ENCODE measurements around the gene HHLA2. TPM values are rescaled to one million over a fixed set of nuclear protein-coding genes. Genes with fewer than 3 reads are reported as not detected.
"Not testable (repeated sequence)": the region's sequence is repeated elsewhere in the genome, so short reads cannot be mapped to it uniquely, and the experiment has no call there.

The HHLA2 gene
- total RNA-seq, 1 experiment from 2014 or later = 0.07 TPM

DNA sequence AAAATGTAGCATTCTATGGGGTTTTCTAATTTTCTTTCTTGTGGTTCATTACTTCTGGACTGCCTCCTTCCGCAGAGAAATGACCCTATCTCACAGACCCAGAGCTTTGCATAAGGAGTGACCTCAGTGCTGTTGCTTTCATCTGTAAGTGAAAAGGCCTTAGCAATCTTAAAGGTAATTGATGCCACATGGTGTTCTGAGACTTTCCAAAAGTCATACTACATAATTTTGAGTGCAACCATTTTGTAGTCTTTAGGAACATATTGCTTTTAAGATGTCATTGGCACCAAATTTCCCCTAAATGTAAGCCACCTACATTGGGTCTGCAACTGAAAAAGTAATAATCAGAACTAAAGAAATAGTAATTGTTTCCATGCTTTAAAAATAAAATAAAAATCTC is 9.2 kb upstream of the HHLA2 start:
- ChIA-PET POLR2A (no interaction called here), CTCF (no interaction called here)
- no peaks in the 10 kb centered on the region for H3K27me3 Mint-ChIP-seq (ENCODE audit: low read depth)
- peaks cover 26% of the 10 kb centered on the region for H3K9me3 Mint-ChIP-seq
- H3K27ac Mint-ChIP-seq = no peak overlapping the region
- no peak for DNase-seq (ENCODE audit: low spot score)
- TF ChIP-seq ZNF138 (CRISPR knock-in tag; conservative IDR thresholded peaks at IDR 0.05) (no peak), ATF3 (CRISPR knock-in tag; conservative IDR thresholded peaks at IDR 0.05) (no peak), EMX1 (CRISPR knock-in tag; IDR thresholded peaks at IDR 0.05) (no peak), ETV6 (CRISPR knock-in tag; IDR thresholded peaks at IDR 0.05) (no peak), USF2 (CRISPR knock-in tag; IDR thresholded peaks at IDR 0.05) (no peak), TP53 (CRISPR knock-in tag; IDR thresholded peaks at IDR 0.05) (no peak), ZBTB21 (CRISPR knock-in tag; IDR thresholded peaks at IDR 0.05; ENCODE audit: borderline replicate concordance) (no peak), SP1 (CRISPR knock-in tag; conservative IDR thresholded peaks at IDR 0.05) (no peak), TEAD4 (CRISPR knock-in tag; IDR thresholded peaks at IDR 0.05) (no peak), ZNF396 (CRISPR knock-in tag; IDR thresholded peaks at IDR 0.05; ENCODE audit: borderline replicate concordance) (no peak), IRF2 (CRISPR knock-in tag; IDR thresholded peaks at IDR 0.05; ENCODE audit: borderline replicate concordance, low read depth) (no peak), SMAD4 (CRISPR knock-in tag; IDR thresholded peaks at IDR 0.05) (no peak), GTF2I (CRISPR knock-in tag; conservative IDR thresholded peaks at IDR 0.05) (no peak), NR3C1 (CRISPR knock-in tag; conservative IDR thresholded peaks at IDR 0.05; ENCODE audit: low read depth) (no peak)
- no peaks in the 10 kb centered on the region for H3K4me1 Mint-ChIP-seq
- no peaks in the 10 kb centered on the region for H3K36me3 Mint-ChIP-seq
- no peak for ATAC-seq
- H3K4me3 Mint-ChIP-seq = no peak overlapping the region

- H3K4me1 Mint-ChIP-seq; ATAC-seq; H3K4me3 Mint-ChIP-seq; DNase-seq (ENCODE audit: low spot score); H3K27ac Mint-ChIP-seq; H3K36me3 Mint-ChIP-seq; POLR2A ChIA-PET; H3K27me3 Mint-ChIP-seq (ENCODE audit: low read depth); CTCF ChIA-PET: not testable (repeated sequence)
- peaks cover 27% of the 10 kb centered on the region for H3K9me3 Mint-ChIP-seq
Measured at GRCh38 chr3:108288193-108288592, 8.2 kb upstream of the HHLA2 start.

- no peak for ATAC-seq
- no peak for DNase-seq (ENCODE audit: low spot score)
- no peak for TF ChIP-seq SP1 (CRISPR knock-in tag; conservative IDR thresholded peaks at IDR 0.05)
- TF ChIP-seq ZNF423 (CRISPR knock-in tag; IDR thresholded peaks at IDR 0.05) = no peak
- no peak for TF ChIP-seq ZNF232 (CRISPR knock-in tag; IDR thresholded peaks at IDR 0.05)
- TF ChIP-seq MXD4 (CRISPR knock-in tag; IDR thresholded peaks at IDR 0.05; ENCODE audit: borderline replicate concordance) = no peak
- no peak for TF ChIP-seq ZNF281 (CRISPR knock-in tag; IDR thresholded peaks at IDR 0.05)
- no peak for TF ChIP-seq ARID4B (CRISPR knock-in tag; IDR thresholded peaks at IDR 0.05; ENCODE audit: borderline replicate concordance)
- no peak for TF ChIP-seq ATF1 (CRISPR knock-in tag; IDR thresholded peaks at IDR 0.05)
- TF ChIP-seq EMX1 (CRISPR knock-in tag; IDR thresholded peaks at IDR 0.05) = no peak
- TF ChIP-seq, protein P1, sequence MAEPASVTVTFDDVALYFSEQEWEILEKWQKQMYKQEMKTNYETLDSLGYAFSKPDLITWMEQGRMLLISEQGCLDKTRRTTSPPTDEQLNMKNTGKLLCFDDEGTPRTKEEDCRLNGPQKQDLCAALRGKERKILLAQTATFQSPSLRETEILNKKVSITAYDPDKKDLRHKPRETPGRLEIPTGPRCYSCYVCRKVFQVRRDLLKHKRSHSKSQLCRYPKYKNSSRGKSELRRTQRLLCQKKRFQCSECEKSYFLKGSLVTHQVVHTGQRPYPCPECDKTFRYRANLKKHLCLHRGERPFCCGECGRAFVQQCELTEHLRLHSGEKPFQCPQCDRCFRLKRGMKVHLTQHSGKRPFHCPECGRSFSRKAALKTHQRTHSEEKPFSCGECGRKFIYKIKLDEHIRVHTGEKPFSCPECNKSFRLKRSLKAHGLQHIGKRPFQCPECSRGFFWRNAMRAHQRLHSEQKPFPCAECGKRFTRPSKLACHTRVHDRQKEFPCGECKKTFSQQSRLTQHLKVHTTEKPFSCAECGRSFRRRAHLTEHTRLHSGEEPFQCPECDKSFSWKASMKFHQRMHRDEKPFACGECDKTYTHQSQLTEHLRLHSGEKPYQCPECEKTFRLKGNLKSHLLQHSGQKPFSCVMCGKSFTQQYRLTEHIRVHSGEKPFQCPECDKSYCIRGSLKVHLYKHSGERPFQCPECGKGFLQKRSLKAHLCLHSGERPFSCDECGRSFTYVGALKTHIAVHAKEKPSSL (CRISPR knock-in tag; conservative IDR thresholded peaks at IDR 0.05) = no peak
- TF ChIP-seq ZBTB21 (CRISPR knock-in tag; IDR thresholded peaks at IDR 0.05; ENCODE audit: borderline replicate concordance) = no peak
- TF ChIP-seq TEAD1 (CRISPR knock-in tag; IDR thresholded peaks at IDR 0.05) = no peak
- no peak for TF ChIP-seq SMAD4 (CRISPR knock-in tag; IDR thresholded peaks at IDR 0.05)
- TF ChIP-seq, protein P2, sequence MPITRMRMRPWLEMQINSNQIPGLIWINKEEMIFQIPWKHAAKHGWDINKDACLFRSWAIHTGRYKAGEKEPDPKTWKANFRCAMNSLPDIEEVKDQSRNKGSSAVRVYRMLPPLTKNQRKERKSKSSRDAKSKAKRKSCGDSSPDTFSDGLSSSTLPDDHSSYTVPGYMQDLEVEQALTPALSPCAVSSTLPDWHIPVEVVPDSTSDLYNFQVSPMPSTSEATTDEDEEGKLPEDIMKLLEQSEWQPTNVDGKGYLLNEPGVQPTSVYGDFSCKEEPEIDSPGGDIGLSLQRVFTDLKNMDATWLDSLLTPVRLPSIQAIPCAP (CRISPR knock-in tag; IDR thresholded peaks at IDR 0.05) = no peak
- TF ChIP-seq ZNF396 (CRISPR knock-in tag; IDR thresholded peaks at IDR 0.05; ENCODE audit: borderline replicate concordance) = no peak
Measured at GRCh38 chr3:108289159-108289558, 7.2 kb upstream of the HHLA2 start.

More at GRCh38 chr3:108289159-108289558, 7.2 kb upstream of the HHLA2 start:
- H3K9me3 Mint-ChIP-seq = peaks cover 27% of the 10 kb centered on the region
- no peak overlapping the region for H3K4me3 Mint-ChIP-seq
- no peak overlapping the region for H3K27ac Mint-ChIP-seq
- H3K36me3 Mint-ChIP-seq = no peaks in the 10 kb centered on the region
- no peaks in the 10 kb centered on the region for H3K27me3 Mint-ChIP-seq (ENCODE audit: low read depth)
- POLR2A ChIA-PET = no interaction called here
- CTCF ChIA-PET = no interaction called here
- H3K4me1 Mint-ChIP-seq = no peaks in the 10 kb centered on the region

All from WTC11 (cell line).